Posterior vena cava (tissue), 2 donors: ENCODE data around the gene B3GALT2. TPM values are rescaled to one million over a fixed set of nuclear protein-coding genes. Genes with fewer than 3 reads are reported as not detected.

ENCODE experiments used
- DNase-seq: peaks from one replicate; pipeline ENCODE4 v3.0.0-alpha.2; 2020; ENCODE audit warnings: low spot score
- intact Hi-C, 2 donors: fragments of 100-400 bp; cut with DNase I; formaldehyde crosslinking; loops; one replicate each; pipeline versions ENCODE4 v1.14.1 to v1.14.2; 2022 to 2023
- total RNA-seq, 2 donors: library from RNA; stranded (reverse); fragmentation: NEBNext Ultra II Directional; extraction: Animal tissue kit (Norgen Biotek cat#: 25700); gene quantifications; one replicate each; pipeline ENCODE4 v1.2.1, GENCODE V29; 2021
- donor health status: DM: yes; HTN: yes; CAD: no.
- donor health status: DM: yes; HTN: yes; CAD: no.

Gene B3GALT2
- total RNA-seq, 2 donors from 2014 or later, result 0.76 to 0.88 TPM

- intact Hi-C loops, result no loop called here
- no peak for DNase-seq
Observed at GRCh38 chr1:193184776-193185175, 1.6 kb downstream of the B3GALT2 start.

DNA sequence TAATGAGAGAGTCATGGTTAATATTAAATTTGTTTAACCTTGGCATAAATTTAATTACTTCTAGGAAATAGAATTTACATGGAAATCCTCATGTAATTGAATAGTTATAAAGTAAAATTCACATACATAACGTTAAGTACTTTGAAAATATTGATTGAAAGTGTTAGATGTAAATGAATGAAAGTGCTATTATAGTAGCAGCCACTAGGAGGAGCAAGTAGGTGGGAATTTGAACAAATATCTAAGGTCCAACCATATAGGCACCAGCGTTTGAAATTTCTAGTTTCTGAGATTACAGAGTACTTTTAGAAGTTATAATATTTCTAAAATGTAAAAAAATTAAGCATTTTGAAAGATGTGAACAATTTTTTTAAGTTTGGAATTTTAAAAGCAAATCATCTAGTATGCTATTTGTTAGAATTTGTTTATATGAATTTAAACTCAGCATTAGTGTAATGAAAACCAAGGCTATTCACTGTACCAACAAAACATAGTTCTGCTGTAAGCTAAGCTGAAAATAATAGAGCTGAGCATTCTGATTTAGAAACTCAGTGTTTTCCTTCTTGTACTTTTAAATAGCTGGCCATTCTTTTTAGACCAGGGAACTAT is 3.3 kb downstream of the B3GALT2 start:
- DNase-seq, result no peak
- intact Hi-C loops, result no loop called here

- intact Hi-C loops, result no loop called here
- no peak for DNase-seq
Observed at GRCh38 chr1:193181985-193182384, 4.4 kb downstream of the B3GALT2 start.

GRCh38 chr1:193181536-193181935 is 4.9 kb downstream of the B3GALT2 start:
- no peak for DNase-seq
- intact Hi-C loops, result no loop called here

GRCh38 chr1:193179094-193179493 is 7.3 kb downstream of the B3GALT2 start:
- intact Hi-C loops, result no loop called here
- DNase-seq, result no peak

DNA sequence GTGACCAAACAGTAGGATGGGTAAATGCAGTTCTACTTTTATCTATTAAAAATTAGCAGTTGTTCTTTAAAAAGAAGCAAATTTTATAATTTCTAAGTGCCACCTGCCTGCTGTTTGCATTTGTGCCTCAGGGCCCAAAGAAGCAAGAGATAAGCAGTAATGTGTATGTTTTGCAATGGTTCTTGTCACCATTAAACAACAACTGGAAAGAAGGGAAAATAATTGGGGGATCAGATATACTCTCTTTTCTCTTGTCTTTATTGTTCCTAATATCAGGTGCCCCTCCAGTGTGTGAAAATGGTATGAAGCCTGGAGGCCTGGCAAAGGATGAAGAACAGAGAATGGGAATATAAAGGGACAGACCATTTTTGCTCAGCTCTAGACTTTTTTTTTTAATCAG is 9.6 kb downstream of the B3GALT2 start:
- no peak for DNase-seq
- intact Hi-C loops, result no loop called here

GRCh38 chr1:193176113-193176512 is 10.3 kb downstream of the B3GALT2 start:
- DNase-seq, result no peak
- intact Hi-C loops, result no loop called here

- intact Hi-C loops, result no loop called here
- DNase-seq, result no peak
Observed at GRCh38 chr1:193157360-193157759, 29.1 kb downstream of the B3GALT2 start.

DNA sequence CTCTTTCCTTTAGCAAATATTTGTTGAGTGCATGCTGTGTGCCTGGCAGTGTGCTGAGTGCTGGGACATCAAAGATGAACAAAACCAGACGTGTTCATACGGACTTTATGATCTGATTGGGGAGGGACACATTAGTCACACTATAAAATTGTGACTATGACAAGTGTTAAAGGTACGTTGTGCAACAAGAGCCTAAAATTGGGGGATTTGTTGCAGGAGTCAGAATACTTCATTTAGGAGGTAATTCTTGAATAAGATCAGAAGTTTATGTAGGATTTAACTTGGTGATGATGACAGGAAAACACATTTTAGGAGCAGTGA is 29.6 kb downstream of the B3GALT2 start:
- no peak for DNase-seq

DNA sequence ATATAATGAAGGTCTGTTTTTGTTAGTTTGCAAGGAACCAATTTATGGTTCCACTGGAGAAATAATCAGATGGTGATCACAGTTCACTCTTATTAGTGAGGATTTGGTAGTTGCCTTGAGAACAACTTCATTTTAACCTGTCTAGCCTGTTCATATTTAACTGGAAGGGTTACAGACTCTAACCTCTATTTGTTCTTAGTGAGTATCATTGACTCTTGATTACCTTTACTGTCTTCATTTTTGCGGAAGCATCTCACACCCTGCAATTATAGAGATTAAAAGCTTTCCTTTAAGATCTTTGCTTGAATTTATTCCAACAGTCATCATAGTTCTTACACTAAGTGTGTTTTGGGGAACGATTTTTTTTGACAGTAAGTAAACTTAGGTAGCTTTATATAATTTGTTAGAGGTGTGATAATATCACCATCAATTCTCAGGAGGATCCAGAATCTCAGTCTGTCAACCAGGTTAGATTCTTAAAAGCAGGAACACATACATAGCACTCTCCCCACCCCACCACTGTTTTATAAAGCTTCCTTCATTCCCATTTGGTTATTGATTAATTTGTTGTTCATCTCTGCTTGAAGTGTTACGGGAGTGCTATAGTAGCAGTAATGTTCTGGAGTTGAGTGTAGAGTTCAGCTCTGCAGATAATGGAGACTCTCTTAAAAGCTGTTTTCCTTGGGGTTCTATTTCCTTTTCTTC is 30.1 kb downstream of the B3GALT2 start:
- DNase-seq, result no peak
- intact Hi-C loops, result no loop called here

More for the DNA sequence above, 29.6 kb downstream of the B3GALT2 start:
- intact Hi-C loops, result no loop called here

DNA sequence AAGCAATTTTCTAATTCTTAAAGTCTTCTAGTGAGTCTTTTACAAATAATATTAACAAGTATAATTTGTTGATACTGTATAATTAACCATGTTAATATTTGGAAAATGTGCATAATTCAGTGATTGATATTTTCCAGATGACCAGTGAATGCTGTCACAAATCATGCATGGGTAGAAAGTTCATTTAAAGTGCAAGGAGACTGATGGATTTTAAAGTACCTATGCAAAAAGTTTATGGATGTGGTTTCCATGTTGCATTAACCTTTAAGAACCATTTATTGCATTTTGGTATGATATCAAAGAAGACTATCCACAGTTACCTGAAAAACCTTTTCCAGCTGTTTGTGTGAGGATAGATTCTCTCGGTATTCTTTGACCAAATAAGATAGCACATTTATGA is 41.4 kb downstream of the B3GALT2 start:
- intact Hi-C loops, result no loop called here
- no peak for DNase-seq

- intact Hi-C loops, result no loop called here
- DNase-seq, result no peak
Observed at GRCh38 chr1:193144361-193144938, 42.0 kb downstream of the B3GALT2 start.

DNA sequence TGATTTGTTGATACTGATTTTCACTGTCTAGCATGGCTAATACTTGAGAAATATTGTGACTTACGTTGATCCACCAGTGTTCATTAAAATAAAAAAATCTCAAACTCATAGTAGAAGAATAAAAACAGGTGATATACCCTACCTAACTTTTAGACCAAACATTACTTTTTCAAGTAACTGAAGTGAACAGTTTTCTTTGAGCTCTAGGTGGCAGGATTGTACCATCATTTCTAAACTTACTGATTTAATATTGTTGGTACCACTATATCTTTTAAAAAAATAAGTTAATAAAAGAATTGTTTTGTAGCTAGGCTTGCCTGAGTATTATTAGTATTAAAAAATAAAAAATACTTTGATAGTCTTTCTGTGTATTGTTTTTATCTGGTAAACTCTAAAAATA is 43.1 kb downstream of the B3GALT2 start:
- intact Hi-C loops, result no loop called here
- DNase-seq, result no peak

DNA sequence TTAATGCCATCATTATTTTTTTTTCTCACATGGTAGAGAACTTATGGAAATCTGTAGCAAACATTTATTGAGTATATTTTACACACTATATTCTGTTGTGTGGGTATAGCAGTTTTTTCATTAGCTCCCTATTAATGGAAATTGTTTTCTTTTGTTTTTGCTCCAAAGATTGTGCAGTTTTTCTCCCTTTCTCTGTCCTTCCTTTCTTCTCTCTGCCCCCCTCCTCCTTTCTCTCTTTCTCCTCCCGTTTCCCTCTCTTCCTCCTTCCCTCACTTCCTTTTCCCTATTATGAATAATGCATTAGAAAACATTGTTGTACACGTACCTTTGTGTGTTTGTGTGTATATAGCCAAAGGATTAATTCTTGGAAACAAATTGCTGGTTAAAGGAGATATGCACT is 44.0 kb downstream of the B3GALT2 start:
- intact Hi-C loops, result no loop called here
- no peak for DNase-seq

DNA sequence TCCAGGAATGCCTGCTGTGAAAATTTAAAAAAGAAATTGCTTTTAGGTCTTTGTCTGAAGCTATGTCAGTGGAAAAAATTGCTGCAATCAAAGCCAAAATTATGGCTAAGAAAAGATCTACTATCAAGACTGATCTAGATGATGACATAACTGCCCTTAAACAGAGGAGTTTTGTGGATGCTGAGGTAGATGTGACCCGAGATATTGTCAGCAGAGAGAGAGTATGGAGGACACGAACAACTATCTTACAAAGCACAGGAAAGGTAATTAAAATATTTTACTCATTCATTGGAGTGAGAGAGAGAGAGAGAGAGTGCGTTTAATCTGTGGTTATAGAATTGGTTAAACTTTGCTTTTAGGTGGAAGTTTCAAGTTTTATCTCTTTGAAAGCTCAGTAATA is 44.6 kb downstream of the B3GALT2 start:
- no peak for DNase-seq
- intact Hi-C loops, result no loop called here

DNA sequence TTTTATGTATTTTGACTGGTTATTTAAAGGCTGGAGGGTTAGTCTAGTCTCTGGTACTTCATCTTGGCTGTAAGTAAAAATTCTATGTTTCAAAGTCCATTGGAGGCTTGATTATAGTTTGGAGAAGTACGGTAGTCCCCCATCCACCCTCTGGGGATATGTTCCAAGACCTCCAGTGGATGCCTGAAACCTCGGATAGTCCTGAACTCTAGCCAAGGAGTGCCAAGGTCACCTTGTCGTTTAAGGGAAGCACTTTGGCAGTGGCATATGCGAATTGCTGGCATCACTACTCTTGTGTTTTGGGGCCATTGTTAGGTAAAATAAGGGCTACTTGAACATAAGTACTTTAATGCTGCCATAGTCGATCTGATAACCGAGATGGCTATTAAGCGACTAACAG is 46.2 kb downstream of the B3GALT2 start:
- intact Hi-C loops, result no loop called here
- no peak for DNase-seq

- intact Hi-C loops, result no loop called here
- no peak for DNase-seq
Observed at GRCh38 chr1:193131266-193131860, 55.0 kb downstream of the B3GALT2 start.
